Cardiac fibroblast (primary cell): ENCODE data around the gene IFNGR1.

Source experiments
- DNase-seq, 2 donors: peaks; one replicate each; pipeline versions ENCODE4 v3.0.0 to v3.0.0-alpha.2; 2010; ENCODE audit warnings: low read depth in 2 of 2
- H3K4me3 ChIP-seq, 2 donors: replicated peaks in 1 of 2; 1 replicate in 1 of 2; 2 replicates in 1 of 2; pipeline ENCODE4 v1.5.1; 2011; ENCODE audit warnings: low read depth in 2 of 2, low read length in 2 of 2, mild to moderate bottlenecking in 2 of 2, moderate library complexity in 1 of 2
- TF ChIP-seq, protein P1 (sequence below): IDR thresholded peaks from one replicate; pipeline ENCODE4 v1.5.1; 2011; ENCODE audit warnings: low read depth, mild to moderate bottlenecking, low read length, inconsistent platforms

IFNGR1 gene

DNA sequence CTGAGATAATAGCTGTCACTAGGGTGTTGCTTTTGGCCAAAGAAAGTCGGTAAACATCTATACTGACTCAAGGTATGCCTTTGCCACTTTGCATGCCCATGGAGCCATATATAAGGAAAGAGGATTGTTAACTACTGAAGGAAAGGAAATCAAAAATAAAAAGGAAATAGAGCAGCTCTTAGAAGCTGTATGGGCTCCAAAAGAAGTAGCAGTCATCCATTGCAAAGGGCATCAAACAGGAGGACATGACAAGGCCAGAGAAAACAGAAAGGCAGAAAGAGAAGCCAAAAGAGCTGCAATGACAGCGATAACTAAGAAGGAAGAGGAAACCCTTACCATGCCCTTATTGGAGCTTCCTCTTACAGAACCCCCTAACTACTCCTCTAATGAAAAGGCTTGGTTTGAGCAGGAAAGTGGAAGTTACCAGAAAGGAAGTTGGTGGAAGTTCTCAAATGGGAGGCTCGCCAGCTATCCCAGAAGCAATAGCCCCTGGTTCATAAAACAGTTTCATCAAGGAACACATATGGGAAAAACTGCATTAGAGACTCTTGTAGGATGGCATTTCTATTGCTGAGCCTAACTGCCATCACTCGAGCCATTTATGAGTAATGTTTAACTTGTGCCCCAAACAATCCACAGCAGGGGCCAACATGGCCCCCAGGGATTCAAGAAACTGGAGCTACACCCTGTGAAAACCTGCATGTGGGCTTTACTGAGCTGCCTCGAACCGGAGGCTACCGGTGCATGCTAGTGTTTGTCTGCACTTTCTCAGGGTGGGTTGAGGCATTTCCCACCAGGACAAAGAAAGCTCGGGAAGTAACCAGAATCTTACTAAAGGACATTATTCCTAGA lies 52.7 kb downstream of the IFNGR1 start:
- H3K4me3 ChIP-seq: no peak overlapping the region
- TF ChIP-seq, protein P1, sequence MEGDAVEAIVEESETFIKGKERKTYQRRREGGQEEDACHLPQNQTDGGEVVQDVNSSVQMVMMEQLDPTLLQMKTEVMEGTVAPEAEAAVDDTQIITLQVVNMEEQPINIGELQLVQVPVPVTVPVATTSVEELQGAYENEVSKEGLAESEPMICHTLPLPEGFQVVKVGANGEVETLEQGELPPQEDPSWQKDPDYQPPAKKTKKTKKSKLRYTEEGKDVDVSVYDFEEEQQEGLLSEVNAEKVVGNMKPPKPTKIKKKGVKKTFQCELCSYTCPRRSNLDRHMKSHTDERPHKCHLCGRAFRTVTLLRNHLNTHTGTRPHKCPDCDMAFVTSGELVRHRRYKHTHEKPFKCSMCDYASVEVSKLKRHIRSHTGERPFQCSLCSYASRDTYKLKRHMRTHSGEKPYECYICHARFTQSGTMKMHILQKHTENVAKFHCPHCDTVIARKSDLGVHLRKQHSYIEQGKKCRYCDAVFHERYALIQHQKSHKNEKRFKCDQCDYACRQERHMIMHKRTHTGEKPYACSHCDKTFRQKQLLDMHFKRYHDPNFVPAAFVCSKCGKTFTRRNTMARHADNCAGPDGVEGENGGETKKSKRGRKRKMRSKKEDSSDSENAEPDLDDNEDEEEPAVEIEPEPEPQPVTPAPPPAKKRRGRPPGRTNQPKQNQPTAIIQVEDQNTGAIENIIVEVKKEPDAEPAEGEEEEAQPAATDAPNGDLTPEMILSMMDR: no peak
- DNase-seq: no peak

DNA sequence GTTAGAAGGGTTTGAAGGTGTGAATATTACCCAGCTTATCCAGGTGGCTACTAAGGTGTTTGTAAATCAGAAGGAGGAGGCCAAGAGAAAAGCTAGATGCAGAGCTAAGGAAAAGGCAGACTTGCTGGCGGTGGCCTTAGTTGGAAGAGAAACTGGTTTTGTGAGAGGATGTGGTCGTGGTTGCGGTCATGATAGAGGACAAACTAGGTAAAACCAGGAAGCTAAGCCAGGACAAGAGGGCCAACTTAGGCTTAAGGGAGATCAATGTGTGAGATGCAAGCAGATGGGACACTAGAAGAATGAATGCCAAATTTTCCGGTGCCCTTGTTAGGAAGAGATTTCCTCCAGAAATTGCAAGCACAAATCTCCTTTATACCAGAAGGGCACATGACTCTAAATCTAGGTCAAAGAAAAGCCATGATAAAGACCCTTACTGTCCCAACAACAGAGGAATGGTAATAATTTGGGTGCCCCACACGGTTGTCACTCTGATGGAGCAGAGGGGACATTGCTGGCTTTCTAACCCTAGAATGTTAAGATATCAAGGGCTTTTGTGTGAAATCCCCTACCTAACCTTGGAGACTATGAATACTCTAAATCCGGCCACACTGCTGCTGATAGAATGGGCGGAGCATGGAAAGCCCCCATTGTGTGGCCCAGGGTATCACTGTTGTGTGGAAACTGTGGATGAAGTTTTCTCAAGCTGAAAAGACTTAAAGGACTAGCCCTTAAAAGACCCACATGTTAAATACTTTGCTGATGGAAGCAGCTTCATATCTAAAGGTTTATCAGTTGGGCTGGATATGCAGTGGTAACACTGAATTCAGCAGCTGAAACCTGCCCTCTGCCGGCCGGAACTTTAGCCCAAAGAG lies 53.6 kb downstream of the IFNGR1 start:
- TF ChIP-seq, protein P1: peak; percentile 46
- H3K4me3 ChIP-seq: no peak overlapping the region
- peak in 1 of 2 donors; percentile 34 for DNase-seq

DNA sequence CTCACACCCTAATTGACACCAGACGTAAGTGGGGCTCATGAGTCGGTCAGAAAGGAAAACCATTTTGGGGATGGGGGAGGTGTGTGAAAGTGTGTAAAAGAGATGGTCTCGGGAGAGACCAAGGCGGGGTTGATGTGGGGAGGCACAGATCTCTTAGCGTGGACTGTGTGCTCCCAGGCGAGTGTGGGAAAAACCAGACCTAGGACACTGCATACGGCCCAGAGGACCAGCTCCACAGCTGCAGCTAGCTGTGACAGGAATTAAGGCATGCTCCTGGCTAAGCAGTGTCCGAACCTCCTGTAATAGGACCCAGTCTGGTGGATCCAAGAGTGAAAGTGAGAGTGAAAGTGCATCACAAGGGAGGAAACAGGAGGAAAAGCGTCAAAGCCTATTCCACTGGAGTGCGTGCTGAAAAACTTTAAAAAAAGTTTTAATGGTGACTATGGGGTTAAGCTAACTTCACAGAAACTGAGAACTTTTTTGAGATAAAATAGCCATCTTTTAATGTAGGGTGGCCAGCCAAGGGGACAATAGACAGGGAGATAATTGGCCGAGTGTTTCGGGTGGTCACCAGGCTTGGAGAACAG lies 55.4 kb downstream of the IFNGR1 start:
- TF ChIP-seq, protein P1: no peak
- no peak for DNase-seq
- H3K4me3 ChIP-seq: no peak overlapping the region

DNA sequence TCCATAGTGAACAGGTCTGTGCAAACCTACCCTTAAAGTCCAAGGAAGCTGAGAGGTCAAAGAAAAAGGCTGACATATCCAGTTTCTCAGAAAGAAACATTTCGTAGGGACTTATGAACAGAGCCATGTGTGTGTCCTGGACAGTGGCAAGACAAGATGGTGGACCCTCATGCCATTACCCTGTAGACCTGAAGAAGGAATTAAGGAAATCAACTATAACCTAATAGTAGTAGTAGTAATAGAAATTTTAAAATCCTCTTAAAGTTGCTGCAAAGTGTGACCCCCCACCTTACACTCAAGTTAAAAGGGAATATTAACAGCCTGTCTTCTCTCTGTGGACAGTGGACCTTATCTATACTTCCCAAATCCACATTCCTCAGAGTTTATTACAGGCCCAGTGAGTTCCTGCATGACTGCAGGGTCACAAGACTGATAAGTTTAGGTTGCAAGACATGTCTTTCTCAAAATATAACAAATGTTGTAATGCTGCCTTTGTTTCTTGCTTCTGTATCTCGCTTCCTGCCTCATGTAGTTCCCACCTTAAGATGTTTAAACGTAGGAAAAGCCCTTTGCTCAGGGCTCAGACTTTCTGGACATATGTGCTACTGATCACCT lies 56.4 kb downstream of the IFNGR1 start:
- DNase-seq: no peak

DNA sequence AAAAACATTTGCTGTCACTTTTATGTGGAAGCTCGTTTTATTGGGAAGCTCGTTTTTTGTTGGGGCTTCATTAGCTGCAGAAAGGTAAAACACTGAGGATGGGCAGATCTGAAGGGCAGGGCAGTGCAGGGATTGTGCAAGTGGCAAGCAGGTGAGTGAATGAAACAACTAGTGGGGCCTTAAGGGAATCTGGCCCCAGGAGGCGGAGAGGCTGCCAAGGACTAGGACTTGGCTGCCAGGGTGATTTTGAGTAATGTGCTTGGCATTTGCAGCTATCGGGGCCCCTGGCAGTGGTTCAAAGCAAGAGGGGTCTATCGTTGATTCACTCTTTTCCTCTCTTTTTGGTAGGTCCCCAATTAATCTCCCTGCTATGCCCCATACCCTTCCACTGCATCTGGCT lies 57.2 kb downstream of the IFNGR1 start:
- no peak overlapping the region for H3K4me3 ChIP-seq
- TF ChIP-seq, protein P1: no peak
- peak in 1 of 2 donors; percentile 17 for DNase-seq

More for the DNA sequence above, 56.4 kb downstream of the IFNGR1 start:
- TF ChIP-seq, protein P1: no peak
- H3K4me3 ChIP-seq: no peak overlapping the region

DNA sequence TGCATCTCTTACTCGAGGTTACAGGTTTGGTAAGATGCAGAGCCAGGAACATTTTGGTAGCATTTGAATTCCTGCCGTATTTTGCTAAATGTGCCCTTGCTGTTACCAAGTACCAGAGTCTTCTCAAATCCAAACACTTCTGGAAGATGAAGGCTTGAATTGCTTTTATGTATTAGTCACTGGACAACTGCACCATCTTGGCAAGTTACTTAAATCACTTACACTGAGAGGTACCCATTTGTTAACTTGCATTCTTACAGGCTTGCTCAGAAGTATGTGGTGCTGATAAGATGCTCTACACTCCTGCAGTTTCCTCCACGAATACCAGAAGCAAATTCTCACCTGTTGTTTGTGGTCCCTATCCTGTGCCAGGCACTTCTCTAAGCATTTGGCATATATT lies 58.4 kb downstream of the IFNGR1 start:
- no peak overlapping the region for H3K4me3 ChIP-seq
- TF ChIP-seq, protein P1: no peak
- peak; percentile 38 to 60 for DNase-seq
